ENCODE data around the gene PTCH2.

Gene PTCH2

GRCh38 chr1:44820328-44821239, 22.5 kb downstream of the PTCH2 start:
- peak overlapping the region; percentile 56 for H2AFZ ChIP-seq
- no peak overlapping the region for H3K9ac ChIP-seq
- no peak for TF ChIP-seq CTCF (IDR thresholded peaks at IDR 0.05)
- H3K9me3 ChIP-seq (ENCODE audit: control insufficient read depth, low read length), result no peaks in the 10 kb centered on the region
- H3K27me3 ChIP-seq (ENCODE audit: control insufficient read depth, insufficient read depth, low read length), result no peaks in the 10 kb centered on the region
- peak overlapping the region; percentile 74 for H3K27ac ChIP-seq
- no peaks in the 10 kb centered on the region for H3K79me2 ChIP-seq
- peak overlapping the region; percentile 30 for H3K4me2 ChIP-seq (ENCODE audit: low read length)
- H3K36me3 ChIP-seq (ENCODE audit: control insufficient read depth, insufficient read depth, low read length), result no peaks in the 10 kb centered on the region
- H3K4me3 ChIP-seq (ENCODE audit: low read depth, low read length), result peak overlapping the region; percentile 35
- no peaks in the 10 kb centered on the region for H3K4me1 ChIP-seq

- no peaks in the 10 kb centered on the region for H3K36me3 ChIP-seq (ENCODE audit: control insufficient read depth, insufficient read depth, low read length)
- H2AFZ ChIP-seq, result peak overlapping the region; percentile 56
- H3K4me3 ChIP-seq (ENCODE audit: low read depth, low read length), result peak overlapping the region; percentile 48
- no peak for TF ChIP-seq CTCF (IDR thresholded peaks at IDR 0.05)
- no peaks in the 10 kb centered on the region for H3K4me1 ChIP-seq
- peak overlapping the region; percentile 30 for H3K4me2 ChIP-seq (ENCODE audit: low read length)
- H3K27me3 ChIP-seq (ENCODE audit: control insufficient read depth, insufficient read depth, low read length), result no peaks in the 10 kb centered on the region
- H3K79me2 ChIP-seq, result no peaks in the 10 kb centered on the region
- H3K27ac ChIP-seq, result peak overlapping the region; percentile 74
- H3K9ac ChIP-seq, result no peak overlapping the region
- no peaks in the 10 kb centered on the region for H3K9me3 ChIP-seq (ENCODE audit: control insufficient read depth, low read length)
These were observed 23.3 kb downstream of the PTCH2 start for GRCh38 chr1:44819608-44820327.

- Histone ChIP-seq H3K9me3 (ENCODE audit: control insufficient read depth, low read length) (no peaks in the 10 kb centered on the region), H3K36me3 (ENCODE audit: control insufficient read depth, insufficient read depth, low read length) (no peaks in the 10 kb centered on the region), H3K27me3 (ENCODE audit: control insufficient read depth, insufficient read depth, low read length) (no peaks in the 10 kb centered on the region), H3K4me3 (ENCODE audit: low read depth, low read length) (peak overlapping the region; percentile 48), H3K9ac (no peak overlapping the region), H3K4me1 (no peaks in the 10 kb centered on the region), H2AFZ (no peak overlapping the region), H3K4me2 (ENCODE audit: low read length) (peak overlapping the region; percentile 30), H3K27ac (peak overlapping the region; percentile 74), H3K79me2 (no peaks in the 10 kb centered on the region)
- TF ChIP-seq CTCF (IDR thresholded peaks at IDR 0.05), result no peak
These were observed 23.9 kb downstream of the PTCH2 start for GRCh38 chr1:44819196-44819607.

GRCh38 chr1:44817771-44818495, 25.1 kb downstream of the PTCH2 start:
- Histone ChIP-seq H3K9me3 (ENCODE audit: control insufficient read depth, low read length) (no peaks in the 10 kb centered on the region), H3K9ac (no peak overlapping the region), H3K4me3 (ENCODE audit: low read depth, low read length) (no peak overlapping the region), H3K27me3 (ENCODE audit: control insufficient read depth, insufficient read depth, low read length) (no peaks in the 10 kb centered on the region), H3K4me2 (ENCODE audit: low read length) (no peak overlapping the region), H2AFZ (no peak overlapping the region), H3K36me3 (ENCODE audit: control insufficient read depth, insufficient read depth, low read length) (no peaks in the 10 kb centered on the region), H3K79me2 (no peaks in the 10 kb centered on the region), H3K4me1 (no peaks in the 10 kb centered on the region), H3K27ac (no peak overlapping the region)
- TF ChIP-seq CTCF (IDR thresholded peaks at IDR 0.05), result no peak
